B cell (primary cell): ENCODE measurements around the gene AP1M1. TPM values are rescaled to one million over a fixed set of nuclear protein-coding genes. Genes with fewer than 3 reads are reported as not detected.

Experiments used
- ATAC-seq: fragments of 200-7000 bp; cut with Tn5 transposase; one replicate; pipeline ENCODE4 v1.10.0; 2021; ENCODE audit warnings: low read depth, mild to moderate bottlenecking, moderate number of reproducible peaks, moderate library complexity
- CTCF ChIA-PET: fragments of 350-600 bp; sonication (Branson Sonifier 250); formaldehyde crosslinking; loops from one replicate; lab custom pipeline; 2021; ENCODE audit warnings: antibody characterized with exemption, inconsistent platforms; lab: Charles Lee
- POLR2A ChIA-PET: fragments of 350-600 bp; sonication (Branson Sonifier 250); formaldehyde crosslinking; loops from one replicate; lab custom pipeline; 2021; ENCODE audit warnings: antibody characterized with exemption; lab: Charles Lee
- DNase-seq: peaks from one replicate; pipeline ENCODE4 v3.0.0; 2013
- H2AFZ ChIP-seq: 2 replicates; pipeline ENCODE4 v1.6.1; 2012; ENCODE audit warnings: mild to moderate bottlenecking, low read depth, low read length; ENCODE audit not compliant: insufficient read depth, poor library complexity, severe bottlenecking
- H3K27ac ChIP-seq, 2 donors: 1 replicate in 1 of 2; 2 replicates in 1 of 2; pipeline ENCODE4 v1.5.1; 2012 to 2013; ENCODE audit warnings: low read length in 2 of 2, mild to moderate bottlenecking in 2 of 2, moderate library complexity in 1 of 2
- H3K27me3 ChIP-seq, 4 experiments: fragments of 200-600 bp in 1 of 4; sonication (generic) in 1 of 4; replicated peaks in 1 of 4; 1 replicate in 2 of 4; 2 replicates in 2 of 4; pipeline versions ENCODE4 v1.6.1 to v1.7.0; 2013 to 2016; ENCODE audit warnings: low read length in 3 of 4, mild to moderate bottlenecking in 2 of 4, mixed read lengths in 1 of 4, moderate library complexity in 1 of 4; ENCODE audit not compliant: insufficient read depth in 4 of 4, control insufficient read depth in 3 of 4; ENCODE audit errors: control extremely low read depth in 1 of 4
- H3K36me3 ChIP-seq, 2 experiments: replicated peaks in 1 of 2; 1 replicate in 1 of 2; 2 replicates in 1 of 2; pipeline versions ENCODE4 v1.6.1 to v1.7.1; 2013; ENCODE audit warnings: low read length in 1 of 2; ENCODE audit not compliant: insufficient read depth in 2 of 2, control insufficient read depth in 1 of 2; ENCODE audit errors: control extremely low read depth in 1 of 2, extremely low read depth in 1 of 2
- H3K4me1 ChIP-seq, 2 donors: fragments of 200-600 bp in 1 of 2; sonication (generic) in 1 of 2; 1 replicate in 1 of 2; 2 replicates in 1 of 2; pipeline versions ENCODE4 v1.5.1 to v1.6.1; 2013 to 2017; ENCODE audit warnings: low read length in 2 of 2; ENCODE audit not compliant: control insufficient read depth in 2 of 2, insufficient read depth in 2 of 2
- H3K4me2 ChIP-seq: replicated peaks from 2 replicates; pipeline ENCODE3; 2012; ENCODE audit warnings: mild to moderate bottlenecking, low read depth, low read length; ENCODE audit not compliant: poor library complexity, severe bottlenecking
- H3K4me3 ChIP-seq, 5 experiments: fragments of 200-600 bp in 1 of 5; sonication (generic) in 1 of 5; 1 replicate in 3 of 5; 2 replicates in 2 of 5; pipeline versions ENCODE4 v1.5.1 to v1.7.0; 2011 to 2016; ENCODE audit warnings: low read length in 4 of 5, mild to moderate bottlenecking in 4 of 5, low read depth in 2 of 5, control low read depth in 1 of 5, moderate library complexity in 1 of 5; ENCODE audit not compliant: insufficient read depth in 1 of 5; ENCODE audit errors: control extremely low read depth in 1 of 5, extremely low read depth in 1 of 5
- H3K79me2 ChIP-seq: fragments of 200-600 bp; sonication (generic); one replicate; pipeline ENCODE4 v1.6.0; 2016; ENCODE audit warnings: low read length; ENCODE audit not compliant: control insufficient read depth, insufficient read depth
- H3K9ac ChIP-seq: fragments of 200-600 bp; sonication (generic); 2 replicates; pipeline ENCODE4 v1.6.1; 2017; ENCODE audit warnings: mild to moderate bottlenecking, low read length, moderate library complexity
- H3K9me3 ChIP-seq, 3 donors: one replicate each; pipeline versions ENCODE4 v1.6.1 to v1.7.1; 2013; ENCODE audit warnings: low read length in 2 of 3; ENCODE audit not compliant: control insufficient read depth in 2 of 3, insufficient read depth in 1 of 3; ENCODE audit errors: control extremely low read depth in 1 of 3
- H4K20me1 ChIP-seq: 2 replicates; pipeline ENCODE4 v1.6.0; 2012; ENCODE audit warnings: mild to moderate bottlenecking, low read length; ENCODE audit not compliant: insufficient read depth, control insufficient read depth, poor library complexity, severe bottlenecking
- H3K27ac Mint-ChIP-seq: one replicate; pipeline ENCODE4 v1.8.0; 2021; ENCODE audit warnings: mixed read lengths
- H3K27me3 Mint-ChIP-seq: one replicate; pipeline ENCODE4 v1.8.0; 2021; ENCODE audit warnings: mixed read lengths
- H3K4me1 Mint-ChIP-seq: one replicate; pipeline ENCODE4 v1.8.0; 2021; ENCODE audit warnings: mixed read lengths
- H3K4me3 Mint-ChIP-seq: one replicate; pipeline ENCODE4 v1.8.0; 2021; ENCODE audit warnings: mixed read lengths
- H3K9me3 Mint-ChIP-seq: one replicate; pipeline ENCODE4 v1.8.0; 2022; ENCODE audit warnings: mixed read lengths; ENCODE audit not compliant: insufficient read depth
- EZH2 ChIP-seq: IDR thresholded peaks from 2 replicates; pipeline ENCODE4 v1.6.1; 2012; ENCODE audit warnings: borderline replicate concordance, low read depth, mild to moderate bottlenecking, moderate library complexity, low read length; ENCODE audit not compliant: insufficient read depth, poor library complexity, severe bottlenecking
- WGBS: methylation state at CpG from one replicate; pipeline ENCODE4 v1.1.5; 2013; ENCODE audit warnings: missing lambda C conversion rate; ENCODE audit not compliant: insufficient coverage; 5-methylcytosine and 5-hydroxymethylcytosine counted together
- intact Hi-C: fragments of 100-400 bp; cut with micrococcal nuclease; formaldehyde crosslinking; loops from one replicate; pipeline ENCODE4 v1.10.0; 2022
- polyA plus RNA-seq: library from polyadenylated mRNA; depleted of rRNA; stranded (reverse); fragments of >200 nt; gene quantifications from 2 replicates; pipeline ENCODE4 v1.2.3, GENCODE V29; 2012
- total RNA-seq, 2 donors: library from RNA; stranded (reverse); fragments of 120-200 nt in 1 of 2; gene quantifications; 1 replicate in 1 of 2; 2 replicates in 1 of 2; pipeline versions ENCODE4 v1.2.3 to v1.2.4, GENCODE V29; 2013 to 2022
- TF ChIP-seq, protein P1 (sequence below): fragments of 200-600 bp; IDR thresholded peaks from one replicate; pipeline ENCODE4 v1.8.0; 2022; ENCODE audit warnings: antibody characterized with exemption, mild to moderate bottlenecking

AP1M1 gene
- total and polyA plus RNA-seq, 2 donors (not counting 1 experiment from before 2014, with no cell fraction given): 77.8 to 102 TPM

DNA sequence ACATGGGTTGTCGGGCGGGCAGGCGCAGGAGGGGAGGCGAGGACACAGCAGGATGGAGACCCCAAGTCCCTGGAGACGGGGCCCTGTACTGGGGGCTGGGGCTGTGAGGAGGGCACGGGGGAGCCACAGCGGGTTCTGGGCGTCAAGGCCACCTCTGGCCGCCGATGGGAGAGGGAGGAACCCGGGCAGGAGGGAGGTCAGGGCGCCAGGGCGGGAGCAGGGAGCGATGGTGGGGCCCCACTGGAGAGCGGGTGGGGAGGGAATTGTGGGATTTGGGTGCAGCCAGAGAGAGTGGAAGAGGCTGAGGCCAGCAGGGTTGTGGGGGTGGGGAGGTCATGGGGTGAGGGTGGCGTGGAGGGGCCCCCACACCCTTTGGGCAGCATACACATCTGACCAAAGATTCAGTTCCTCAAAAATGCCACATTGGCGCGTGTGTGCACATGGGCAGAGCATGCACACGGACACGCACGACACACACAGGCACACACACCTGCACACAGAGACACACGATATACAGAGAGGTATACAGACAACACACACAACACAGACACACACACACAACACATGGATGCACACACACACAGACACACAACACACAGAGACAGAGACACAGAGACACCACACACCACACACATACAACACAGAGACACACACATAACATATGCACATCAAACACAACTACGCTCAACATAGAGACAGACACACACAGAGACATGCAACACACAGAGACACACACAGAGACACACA is 54.9 kb downstream of the AP1M1 start:
- peaks cover 47% of the 10 kb centered on the region for H3K4me1 Mint-ChIP-seq
- intact Hi-C loops: loop anchor here (1.0 kb wide), 1 partner anchor 8 kb away; no protein-coding TSS in a partner anchor
- Histone ChIP-seq H3K36me3 (no peaks in the 10 kb centered on the region), H3K4me3 (no peak overlapping the region), H3K79me2 (peaks cover 24% of the 10 kb centered on the region), H4K20me1 (no peaks in the 10 kb centered on the region), H3K9me3 (peaks cover 0 to 36% (median 1%) of the 10 kb centered on the region in 3 donors), H3K27me3 (no peaks in the 10 kb centered on the region), H3K27ac (peak overlapping the region; percentile 67 to 70), H2AFZ (peak overlapping the region; percentile 0), H3K9ac (no peak overlapping the region), H3K4me1 (peaks cover 57 to 94% of the 10 kb centered on the region in 2 donors), H3K4me2 (peak overlapping the region; percentile 46)
- H3K27me3 Mint-ChIP-seq: no peaks in the 10 kb centered on the region
- peaks cover 3% of the 10 kb centered on the region for H3K9me3 Mint-ChIP-seq
- ChIA-PET CTCF (no interaction called here), POLR2A (interaction anchor here (1.4 to 2.1 kb wide), 2 partner anchors 76 to 119 kb away, joined by 4 to 20 read pairs; no protein-coding TSS in a partner anchor)
- no peak overlapping the region for H3K27ac Mint-ChIP-seq
- TF ChIP-seq, protein P1, sequence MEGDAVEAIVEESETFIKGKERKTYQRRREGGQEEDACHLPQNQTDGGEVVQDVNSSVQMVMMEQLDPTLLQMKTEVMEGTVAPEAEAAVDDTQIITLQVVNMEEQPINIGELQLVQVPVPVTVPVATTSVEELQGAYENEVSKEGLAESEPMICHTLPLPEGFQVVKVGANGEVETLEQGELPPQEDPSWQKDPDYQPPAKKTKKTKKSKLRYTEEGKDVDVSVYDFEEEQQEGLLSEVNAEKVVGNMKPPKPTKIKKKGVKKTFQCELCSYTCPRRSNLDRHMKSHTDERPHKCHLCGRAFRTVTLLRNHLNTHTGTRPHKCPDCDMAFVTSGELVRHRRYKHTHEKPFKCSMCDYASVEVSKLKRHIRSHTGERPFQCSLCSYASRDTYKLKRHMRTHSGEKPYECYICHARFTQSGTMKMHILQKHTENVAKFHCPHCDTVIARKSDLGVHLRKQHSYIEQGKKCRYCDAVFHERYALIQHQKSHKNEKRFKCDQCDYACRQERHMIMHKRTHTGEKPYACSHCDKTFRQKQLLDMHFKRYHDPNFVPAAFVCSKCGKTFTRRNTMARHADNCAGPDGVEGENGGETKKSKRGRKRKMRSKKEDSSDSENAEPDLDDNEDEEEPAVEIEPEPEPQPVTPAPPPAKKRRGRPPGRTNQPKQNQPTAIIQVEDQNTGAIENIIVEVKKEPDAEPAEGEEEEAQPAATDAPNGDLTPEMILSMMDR: no peak
- TF ChIP-seq EZH2: no peak
- ATAC-seq (peak; percentile 69), DNase-seq (peak; percentile 76)
- H3K4me3 Mint-ChIP-seq: no peak overlapping the region
- 63% methylated on average over 22 of the region's 23 CpGs for WGBS
